MCF 10A (cell line): ENCODE results near the gene SLC35E3. TPM values are rescaled to one million over a fixed set of nuclear protein-coding genes. Genes with fewer than 3 reads are reported as not detected.

Experiments used
- BruUV-seq: library from RNA; stranded (reverse); fragments of 400-500 nt; replicated peaks from 2 replicates; lab custom pipeline; 2021; lab: Mats Ljungman, UMichigan
- CTCF ChIA-PET: fragments of 300-600 bp; sonication (Branson Sonifier 250); formaldehyde crosslinking; extraction: SDS; loops from one replicate; lab custom pipeline; 2021; ENCODE audit warnings: antibody characterized with exemption, inconsistent platforms; lab: Yijun Ruan, JAX
- POLR2A ChIA-PET: fragments of 300-600, 350-650 bp; sonication (Branson Sonifier 250); formaldehyde crosslinking; extraction: SDS; loops from one replicate; lab custom pipeline; 2020; ENCODE audit warnings: antibody characterized with exemption, inconsistent platforms; lab: Yijun Ruan, JAX
- DNase-seq: peaks from one replicate; pipeline ENCODE4 v3.0.0-alpha.2; 2018; ENCODE audit not compliant: unreplicated experiment
- H3K27ac Mint-ChIP-seq: one replicate; pipeline ENCODE4 v1.8.0; 2022; ENCODE audit warnings: mild to moderate bottlenecking, low read depth, mixed read lengths; ENCODE audit not compliant: unreplicated experiment
- H3K27me3 Mint-ChIP-seq: one replicate; pipeline ENCODE4 v1.8.0; 2022; ENCODE audit warnings: mixed read lengths; ENCODE audit not compliant: insufficient read depth, unreplicated experiment
- H3K36me3 Mint-ChIP-seq: one replicate; pipeline ENCODE4 v1.8.0; 2022; ENCODE audit warnings: mild to moderate bottlenecking, moderate library complexity, mixed read lengths; ENCODE audit not compliant: insufficient read depth, unreplicated experiment
- H3K4me1 Mint-ChIP-seq: one replicate; pipeline ENCODE4 v1.8.0; 2022; ENCODE audit warnings: mixed read lengths; ENCODE audit not compliant: insufficient read depth, unreplicated experiment
- H3K4me3 Mint-ChIP-seq: one replicate; pipeline ENCODE4 v1.8.0; 2022; ENCODE audit warnings: mild to moderate bottlenecking, moderate library complexity, mixed read lengths; ENCODE audit not compliant: unreplicated experiment
- H3K9me3 Mint-ChIP-seq: one replicate; pipeline ENCODE4 v1.8.0; 2022; ENCODE audit warnings: mixed read lengths; ENCODE audit not compliant: unreplicated experiment
- intact Hi-C: fragments of 100-400 bp; cut with micrococcal nuclease; formaldehyde crosslinking; loops from 2 replicates; pipeline ENCODE4 v1.14.1; 2022
- total RNA-seq: library from RNA; stranded (reverse); gene quantifications from 2 replicates; pipeline ENCODE4 v1.2.3, GENCODE V29; 2022
- TF ChIP-seq, protein P1 (sequence below): fragments of 200-600 bp; IDR thresholded peaks from one replicate; pipeline ENCODE4 v1.8.0; 2022; ENCODE audit warnings: antibody characterized with exemption, mild to moderate bottlenecking; ENCODE audit not compliant: unreplicated experiment

The SLC35E3 gene
- total RNA-seq, 1 experiment from 2014 or later = 7.6 TPM

DNA sequence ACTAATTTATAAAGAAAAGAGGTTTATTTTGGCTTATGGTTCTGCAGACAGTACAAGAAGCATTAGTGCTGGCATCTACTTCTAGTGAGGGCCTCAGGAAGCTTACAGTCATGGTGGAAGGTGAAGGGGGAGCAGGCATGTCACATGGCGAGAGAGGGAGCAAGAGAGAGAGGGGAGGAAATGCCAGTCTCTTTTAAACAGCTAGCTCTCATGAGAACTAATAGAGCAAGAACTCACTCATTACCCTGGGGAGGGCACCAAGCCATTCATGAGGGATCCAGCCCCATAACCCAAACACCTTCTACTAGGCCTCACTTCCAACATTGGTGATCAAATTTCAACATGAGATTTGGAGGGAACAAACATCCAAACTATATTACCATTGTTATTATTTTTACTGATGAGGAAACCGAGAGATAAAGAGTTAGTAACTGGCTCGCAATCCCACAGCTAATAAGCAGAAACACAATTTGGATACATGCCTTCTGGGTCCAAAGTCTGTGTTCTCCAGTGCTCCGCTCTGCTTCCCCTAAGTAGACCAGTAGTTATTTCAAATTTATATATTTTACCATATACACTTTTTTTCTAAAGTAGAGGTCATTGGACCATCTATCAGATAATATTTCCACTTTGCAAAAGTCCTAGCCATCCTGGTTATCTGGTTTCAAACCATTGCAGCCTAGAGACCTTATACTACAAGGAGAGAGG, 9.7 kb downstream of the SLC35E3 start:
- ChIA-PET CTCF (no interaction called here), POLR2A (interaction anchor here (0.9 kb wide), 1 partner anchor 9 kb away, joined by 3 read pairs; the partner anchor contains the start of gene SLC35E3)
- no TSS peak for BruUV-seq
- Mint-ChIP-seq H3K9me3 (no peaks in the 10 kb centered on the region), H3K4me1 (no peaks in the 10 kb centered on the region), H3K4me3 (no peak overlapping the region), H3K27ac (no peak overlapping the region), H3K36me3 (peaks cover 36% of the 10 kb centered on the region), H3K27me3 (no peaks in the 10 kb centered on the region)
- intact Hi-C loops = no loop called here
- no peak for DNase-seq
- TF ChIP-seq, protein P1, sequence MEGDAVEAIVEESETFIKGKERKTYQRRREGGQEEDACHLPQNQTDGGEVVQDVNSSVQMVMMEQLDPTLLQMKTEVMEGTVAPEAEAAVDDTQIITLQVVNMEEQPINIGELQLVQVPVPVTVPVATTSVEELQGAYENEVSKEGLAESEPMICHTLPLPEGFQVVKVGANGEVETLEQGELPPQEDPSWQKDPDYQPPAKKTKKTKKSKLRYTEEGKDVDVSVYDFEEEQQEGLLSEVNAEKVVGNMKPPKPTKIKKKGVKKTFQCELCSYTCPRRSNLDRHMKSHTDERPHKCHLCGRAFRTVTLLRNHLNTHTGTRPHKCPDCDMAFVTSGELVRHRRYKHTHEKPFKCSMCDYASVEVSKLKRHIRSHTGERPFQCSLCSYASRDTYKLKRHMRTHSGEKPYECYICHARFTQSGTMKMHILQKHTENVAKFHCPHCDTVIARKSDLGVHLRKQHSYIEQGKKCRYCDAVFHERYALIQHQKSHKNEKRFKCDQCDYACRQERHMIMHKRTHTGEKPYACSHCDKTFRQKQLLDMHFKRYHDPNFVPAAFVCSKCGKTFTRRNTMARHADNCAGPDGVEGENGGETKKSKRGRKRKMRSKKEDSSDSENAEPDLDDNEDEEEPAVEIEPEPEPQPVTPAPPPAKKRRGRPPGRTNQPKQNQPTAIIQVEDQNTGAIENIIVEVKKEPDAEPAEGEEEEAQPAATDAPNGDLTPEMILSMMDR = no peak

DNA sequence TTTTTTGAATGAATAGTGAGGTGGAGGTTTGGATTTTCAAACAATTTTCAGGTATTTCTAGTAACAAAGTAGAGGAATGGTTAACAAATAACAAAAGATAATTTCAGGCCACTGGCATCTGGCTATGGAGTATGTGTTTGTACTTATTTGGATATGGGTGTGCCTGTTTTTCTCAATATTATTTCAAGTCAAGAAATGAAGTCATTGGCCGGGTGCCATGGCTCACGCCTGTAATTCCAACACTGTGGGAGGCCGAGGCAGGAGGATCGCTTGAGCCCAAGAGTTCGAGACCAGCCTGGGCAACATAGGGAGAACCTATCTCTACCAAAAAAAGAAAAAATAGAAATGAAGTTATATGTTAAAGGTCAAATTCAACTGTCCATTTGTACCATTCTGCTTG, 13.9 kb downstream of the SLC35E3 start:
- peaks cover 39% of the 10 kb centered on the region for H3K36me3 Mint-ChIP-seq
- no TSS peak for BruUV-seq
- TF ChIP-seq, protein P1 = no peak
- no peaks in the 10 kb centered on the region for H3K9me3 Mint-ChIP-seq
- ChIA-PET CTCF (no interaction called here), POLR2A (interaction anchor here (0.6 to 1.3 kb wide), 3 partner anchors 14 to 49 kb away, joined by 3 to 4 read pairs (median 3); partner anchors contain the start of gene SLC35E3)
- intact Hi-C loops = no loop called here
- no peak for DNase-seq
- H3K4me1 Mint-ChIP-seq = peaks cover 6% of the 10 kb centered on the region
- H3K27me3 Mint-ChIP-seq = no peaks in the 10 kb centered on the region
- no peak overlapping the region for H3K27ac Mint-ChIP-seq
- no peak overlapping the region for H3K4me3 Mint-ChIP-seq

DNA sequence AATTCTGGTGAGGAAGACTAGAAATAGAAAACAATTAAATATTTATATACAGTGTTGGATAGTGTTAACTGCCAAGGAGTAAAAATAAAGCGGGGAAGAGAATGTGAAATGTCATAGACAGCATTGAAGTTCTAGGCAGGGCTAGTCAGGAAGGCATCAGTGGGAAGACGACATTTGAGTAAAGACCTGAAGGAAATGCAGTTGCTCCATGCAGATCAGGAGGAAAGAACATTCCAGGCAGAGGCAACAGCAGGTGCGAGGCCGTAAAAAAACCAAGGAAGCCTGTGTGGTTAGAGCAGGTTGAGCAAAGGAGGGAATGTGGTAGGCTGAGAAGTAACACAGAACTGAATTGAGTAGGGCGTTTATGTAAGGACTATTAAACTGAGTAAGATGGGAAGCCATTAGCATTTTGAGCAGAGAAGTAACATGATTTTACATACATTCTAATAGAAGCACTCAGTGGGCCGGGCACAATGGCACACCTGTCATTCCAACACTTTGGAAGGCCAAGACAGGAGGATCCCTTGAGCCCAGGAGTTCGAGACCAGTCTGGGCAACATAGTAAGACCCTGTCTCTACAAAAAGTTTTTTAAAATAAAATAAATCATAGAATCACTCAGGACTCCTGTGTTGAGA, 14.9 kb downstream of the SLC35E3 start:
- no peaks in the 10 kb centered on the region for H3K9me3 Mint-ChIP-seq
- CTCF ChIA-PET = no interaction called here
- BruUV-seq = no TSS peak

DNA sequence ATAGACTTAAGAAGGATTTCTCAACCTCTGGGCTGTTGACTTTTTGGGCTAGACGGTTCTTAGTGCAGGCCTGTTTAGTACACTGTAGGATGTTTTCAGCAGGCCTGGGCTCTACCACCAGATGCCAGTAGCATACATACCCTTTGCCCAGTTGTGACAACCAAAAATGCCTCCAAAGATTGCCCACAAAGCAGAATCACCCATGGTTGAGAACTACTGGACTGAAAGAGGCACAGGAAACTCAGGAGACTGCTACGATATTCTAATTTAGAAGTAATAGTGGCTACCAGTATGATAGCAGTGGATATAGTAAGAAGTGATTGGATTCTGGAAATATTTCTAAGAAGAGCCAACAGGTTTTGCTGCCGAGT, 15.5 kb downstream of the SLC35E3 start:
- Mint-ChIP-seq H3K4me1 (peaks cover 6% of the 10 kb centered on the region), H3K36me3 (peaks cover 45% of the 10 kb centered on the region), H3K27ac (no peak overlapping the region), H3K9me3 (no peaks in the 10 kb centered on the region), H3K4me3 (no peak overlapping the region), H3K27me3 (no peaks in the 10 kb centered on the region)
- no TSS peak for BruUV-seq
- ChIA-PET CTCF (no interaction called here), POLR2A (no interaction called here)
- TF ChIP-seq, protein P1 = no peak
- intact Hi-C loops = no loop called here
- no peak for DNase-seq

More for the DNA sequence above, 14.9 kb downstream of the SLC35E3 start:
- no peak for DNase-seq
- Mint-ChIP-seq H3K4me3 (no peak overlapping the region), H3K4me1 (peaks cover 6% of the 10 kb centered on the region), H3K27ac (no peak overlapping the region), H3K36me3 (peaks cover 45% of the 10 kb centered on the region), H3K27me3 (no peaks in the 10 kb centered on the region)
- intact Hi-C loops = no loop called here
- TF ChIP-seq, protein P1 = no peak
- POLR2A ChIA-PET = no interaction called here
